ENCODE measurements around the gene ACAP2.

DNA sequence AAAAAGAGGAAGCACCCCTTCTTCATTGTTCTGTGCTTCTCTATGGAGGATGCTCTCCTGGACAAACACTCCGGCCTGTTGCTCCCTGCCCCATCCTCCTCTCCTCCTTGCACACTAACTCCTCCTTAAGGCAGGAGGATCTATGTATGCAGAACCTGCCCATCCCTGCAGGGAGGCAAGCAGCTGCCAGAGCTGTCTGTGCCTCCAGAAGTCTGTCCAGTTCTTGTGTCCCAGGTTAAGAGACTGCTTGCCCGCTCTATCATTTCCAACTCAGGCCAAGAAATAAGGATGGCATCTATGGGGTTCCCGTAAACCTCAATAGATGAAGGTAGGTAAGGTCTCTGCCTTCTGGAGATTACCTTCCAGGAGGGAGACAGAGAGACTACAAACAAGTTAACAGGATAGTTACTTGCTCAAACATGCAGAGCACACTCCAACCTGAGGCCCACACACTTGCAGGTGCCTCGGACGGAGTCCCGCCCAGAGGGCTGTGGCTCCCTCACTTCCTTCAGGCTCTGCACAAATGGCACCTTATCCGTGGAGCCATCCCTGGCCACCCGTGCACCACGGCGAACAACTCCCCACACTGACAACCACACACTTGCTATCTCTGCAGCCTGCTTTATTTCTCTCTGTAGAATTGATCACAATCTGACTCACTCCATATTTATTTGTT lies 178.8 kb downstream of the ACAP2 start:
- TF ChIP-seq, protein P1, sequence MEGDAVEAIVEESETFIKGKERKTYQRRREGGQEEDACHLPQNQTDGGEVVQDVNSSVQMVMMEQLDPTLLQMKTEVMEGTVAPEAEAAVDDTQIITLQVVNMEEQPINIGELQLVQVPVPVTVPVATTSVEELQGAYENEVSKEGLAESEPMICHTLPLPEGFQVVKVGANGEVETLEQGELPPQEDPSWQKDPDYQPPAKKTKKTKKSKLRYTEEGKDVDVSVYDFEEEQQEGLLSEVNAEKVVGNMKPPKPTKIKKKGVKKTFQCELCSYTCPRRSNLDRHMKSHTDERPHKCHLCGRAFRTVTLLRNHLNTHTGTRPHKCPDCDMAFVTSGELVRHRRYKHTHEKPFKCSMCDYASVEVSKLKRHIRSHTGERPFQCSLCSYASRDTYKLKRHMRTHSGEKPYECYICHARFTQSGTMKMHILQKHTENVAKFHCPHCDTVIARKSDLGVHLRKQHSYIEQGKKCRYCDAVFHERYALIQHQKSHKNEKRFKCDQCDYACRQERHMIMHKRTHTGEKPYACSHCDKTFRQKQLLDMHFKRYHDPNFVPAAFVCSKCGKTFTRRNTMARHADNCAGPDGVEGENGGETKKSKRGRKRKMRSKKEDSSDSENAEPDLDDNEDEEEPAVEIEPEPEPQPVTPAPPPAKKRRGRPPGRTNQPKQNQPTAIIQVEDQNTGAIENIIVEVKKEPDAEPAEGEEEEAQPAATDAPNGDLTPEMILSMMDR (IDR thresholded peaks at IDR 0.05 in 4 of 5, conservative IDR thresholded peaks at IDR 0.05 in 1 of 5): no peak
- TF ChIP-seq POLR2A (IDR thresholded peaks at IDR 0.05): no peak
